Neural cell (in vitro differentiated cells): ENCODE results near the gene DSEL.

ENCODE experiments used
- CTCF ChIP-seq: fragments of 450-650 bp; IDR thresholded peaks from 2 replicates; pipeline ENCODE4 v1.5.1; 2014; ENCODE audit warnings: antibody characterized with exemption, mild to moderate bottlenecking, moderate library complexity; ENCODE audit not compliant: poor library complexity, severe bottlenecking
- EP300 ChIP-seq: fragments of 450-650 bp; conservative IDR thresholded peaks from 2 replicates; pipeline ENCODE4 v1.6.1; 2014; ENCODE audit warnings: antibody characterized with exemption, mild to moderate bottlenecking, moderate library complexity; ENCODE audit not compliant: poor library complexity, severe bottlenecking
- EZH2 ChIP-seq: fragments of 200-600, 300-800 bp; shearing (Covaris generic), sonication (generic); IDR thresholded peaks from 2 replicates; pipeline ENCODE4 v1.6.1; 2014; ENCODE audit warnings: antibody characterized with exemption, low read length, borderline replicate concordance, mild to moderate bottlenecking; ENCODE audit not compliant: insufficient read depth, poor library complexity, severe bottlenecking

- TF ChIP-seq CTCF (no peak), EZH2 (no peak), EP300 (no peak)
Measured at GRCh38 chr18:67545681-67546080, 29.2 kb upstream of the DSEL start.
